Stimulated activated CD8-positive, alpha-beta memory T cell treated with anti-CD3 and anti-CD28 coated beads, Interleukin-15, amount 100 ng/mL, for 24 hours (primary cell): Measurements from ENCODE around the gene DRC3.

Source experiments
- DNase-seq: peaks from one replicate; pipeline ENCODE4 v3.0.0-alpha.2; 2020; ENCODE audit warnings: low read depth

DRC3 gene

GRCh38 chr17:18021372-18021771 lies 48.7 kb downstream of the DRC3 start:
- no peak for DNase-seq

DNA sequence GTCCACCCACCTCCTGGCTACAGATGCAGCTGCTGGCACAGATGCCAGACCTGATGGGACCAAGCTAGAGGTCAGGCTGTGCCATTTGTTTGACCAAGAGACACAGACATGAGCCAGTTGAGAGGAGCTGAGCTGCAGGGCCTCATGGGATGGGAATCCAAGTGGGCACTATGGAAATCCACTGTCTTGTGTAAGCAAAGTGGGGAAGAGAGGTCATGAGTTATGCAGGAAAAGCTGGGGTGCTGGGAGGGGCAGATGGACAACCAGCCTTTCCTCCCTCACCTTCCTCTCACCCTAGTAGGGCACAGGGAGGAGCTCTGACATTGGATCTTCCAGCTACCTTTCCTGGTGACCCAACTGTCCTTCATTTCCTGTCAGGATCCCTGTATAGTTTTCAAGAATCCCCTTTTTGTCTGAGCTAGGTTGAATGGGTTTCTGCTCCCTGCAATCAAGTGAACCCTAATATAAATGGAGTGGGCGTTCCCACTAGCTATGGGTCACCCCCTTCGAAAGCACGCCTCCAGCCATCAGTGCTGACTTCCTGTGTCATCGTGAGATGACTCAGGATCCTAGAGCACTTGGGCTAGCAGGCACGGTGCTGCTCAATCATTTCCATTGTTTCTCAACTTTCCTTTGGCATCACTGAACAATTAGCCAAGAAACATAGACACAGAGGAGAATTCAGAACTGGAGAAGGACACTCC lies 52.7 kb downstream of the DRC3 start:
- DNase-seq: no peak

DNA sequence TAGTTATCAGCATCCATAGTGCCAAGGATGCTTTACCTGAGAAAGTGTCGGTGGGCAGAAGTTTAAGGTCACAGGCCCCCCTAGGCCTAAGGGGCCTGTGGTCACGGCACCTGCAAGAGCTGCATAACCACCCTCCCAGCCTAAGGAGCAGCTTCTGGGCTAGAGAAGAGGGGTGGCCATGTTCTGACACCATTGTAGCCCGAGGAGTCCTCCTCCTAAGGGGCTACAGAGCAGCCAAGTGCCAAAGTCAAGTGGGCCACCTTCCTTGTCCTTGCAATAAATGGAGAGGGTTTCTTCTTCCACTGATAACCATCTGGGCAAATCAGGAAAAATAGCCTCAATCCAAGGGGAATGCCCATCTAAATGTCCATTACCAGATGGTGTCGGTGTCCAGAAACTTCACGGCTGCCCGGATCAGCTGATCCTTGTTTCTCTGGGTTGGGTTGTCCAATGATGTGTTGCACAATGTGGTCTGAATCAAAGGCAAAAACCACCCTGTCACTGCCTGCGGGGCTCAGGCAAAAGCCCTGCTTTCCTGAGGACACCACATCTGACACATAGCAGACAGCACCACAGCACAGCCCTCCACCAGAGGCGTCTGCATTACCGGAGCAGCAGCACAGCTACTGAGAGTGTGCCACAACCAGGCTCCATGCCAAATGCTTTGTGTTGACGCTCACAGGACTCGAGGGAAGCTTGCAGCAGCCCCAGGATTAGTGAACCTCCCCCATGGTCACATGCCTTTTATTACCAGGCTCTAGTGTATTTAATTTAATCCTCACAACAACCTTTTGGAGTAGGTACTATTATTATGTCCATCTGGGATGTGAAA lies 53.5 kb downstream of the DRC3 start:
- DNase-seq: no peak

DNA sequence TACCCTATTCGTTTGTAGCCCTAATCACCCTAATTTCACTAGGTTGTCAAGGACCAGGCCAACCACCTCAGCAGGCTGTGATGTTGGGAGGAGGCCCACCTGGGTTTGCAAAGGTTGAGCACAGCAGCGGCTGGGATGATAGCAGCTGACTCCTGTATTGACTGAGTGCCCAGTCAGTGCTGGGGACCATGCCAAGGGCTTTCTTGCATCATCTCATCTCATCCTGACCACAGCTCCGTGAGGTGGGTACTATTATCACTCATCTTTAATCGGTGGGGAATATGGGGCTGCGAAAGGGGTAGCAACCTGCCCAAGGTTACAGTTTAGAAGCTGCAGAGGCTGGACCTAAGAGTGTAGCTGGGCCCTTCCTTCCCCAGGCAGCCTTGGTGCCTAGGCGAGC lies 54.6 kb downstream of the DRC3 start:
- DNase-seq: no peak

DNA sequence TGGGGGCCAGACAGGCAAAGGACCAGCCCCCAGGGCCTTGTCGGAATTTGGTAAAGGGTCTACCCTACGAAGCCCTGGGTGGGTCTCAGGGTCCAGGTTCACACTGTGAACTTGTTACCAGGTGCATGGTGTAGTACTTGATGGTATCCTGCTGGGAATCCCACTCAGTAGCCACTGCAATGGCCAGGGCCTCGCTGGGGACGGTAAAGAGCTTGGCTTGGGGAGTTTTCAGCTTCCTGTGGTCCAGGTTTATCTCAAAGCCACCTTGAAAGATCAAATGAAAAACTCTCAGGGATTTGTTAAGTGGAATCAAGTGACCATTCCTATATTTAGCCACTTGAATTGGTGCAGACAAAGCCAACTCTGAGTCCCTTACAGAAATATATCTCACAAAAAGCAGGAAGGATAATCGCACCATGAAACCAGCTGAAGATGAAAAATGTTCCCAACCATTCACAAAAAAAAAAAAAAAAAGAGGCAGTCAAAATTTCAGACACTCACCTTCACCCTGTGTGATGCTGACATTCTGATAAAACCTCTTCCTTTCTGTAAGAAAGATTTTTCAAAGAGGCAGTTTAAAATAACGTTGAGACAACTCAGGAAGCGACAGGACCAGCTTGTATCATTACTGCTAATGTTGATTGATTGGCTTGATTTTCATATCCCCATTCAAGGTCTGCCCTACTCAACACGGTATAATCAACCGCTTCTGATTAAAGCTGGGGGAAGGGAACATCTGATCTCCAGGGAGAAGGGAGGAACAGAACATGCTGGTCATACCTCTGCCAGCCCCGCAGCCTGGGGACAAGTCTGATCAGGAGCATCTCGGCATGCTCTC lies 55.7 kb downstream of the DRC3 start:
- no peak for DNase-seq

- no peak for DNase-seq
Measured at GRCh38 chr17:18028952-18029540, 56.4 kb downstream of the DRC3 start.

GRCh38 chr17:18031955-18032354 lies 59.3 kb downstream of the DRC3 start:
- no peak for DNase-seq

- no peak for DNase-seq
Measured at GRCh38 chr17:18033442-18034099, 60.9 kb downstream of the DRC3 start.

DNA sequence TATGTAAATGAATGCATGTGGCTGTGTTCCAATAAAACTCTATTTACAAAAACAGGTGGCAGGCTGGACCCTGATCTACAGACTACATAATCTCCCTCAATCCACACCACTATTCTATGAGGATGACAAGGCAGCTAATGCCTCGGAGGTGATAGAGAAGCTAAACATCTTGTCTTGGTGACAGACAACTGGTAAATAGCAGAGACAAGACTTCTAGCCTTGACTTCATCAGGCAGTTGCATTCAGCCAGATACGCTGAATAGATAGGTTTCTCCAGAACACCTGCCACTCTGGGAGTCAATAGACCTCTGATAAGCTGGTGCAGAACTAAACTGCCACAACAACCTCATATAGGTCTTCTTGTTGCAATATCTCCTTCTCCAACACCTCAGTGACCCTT lies 63.0 kb downstream of the DRC3 start:
- DNase-seq: no peak

DNA sequence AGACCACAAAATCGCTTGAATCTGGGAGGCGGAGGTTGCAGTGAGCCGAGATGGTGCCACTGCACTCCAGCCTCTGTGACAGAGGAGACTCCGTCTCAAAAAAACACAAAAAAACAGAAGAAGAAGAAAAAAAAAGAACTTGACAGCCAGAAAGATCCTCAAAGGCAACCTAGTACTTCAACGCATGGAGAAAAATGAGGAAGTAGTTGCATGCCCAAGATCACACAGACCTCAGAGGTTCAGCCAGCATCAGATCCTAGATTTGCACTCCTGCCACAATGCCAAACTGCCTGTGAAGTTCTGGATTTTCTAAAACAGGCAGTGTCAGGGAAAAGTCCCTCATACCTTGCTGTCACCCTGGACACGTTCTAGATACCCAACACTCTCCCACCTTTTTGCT lies 64.8 kb downstream of the DRC3 start:
- no peak for DNase-seq

DNA sequence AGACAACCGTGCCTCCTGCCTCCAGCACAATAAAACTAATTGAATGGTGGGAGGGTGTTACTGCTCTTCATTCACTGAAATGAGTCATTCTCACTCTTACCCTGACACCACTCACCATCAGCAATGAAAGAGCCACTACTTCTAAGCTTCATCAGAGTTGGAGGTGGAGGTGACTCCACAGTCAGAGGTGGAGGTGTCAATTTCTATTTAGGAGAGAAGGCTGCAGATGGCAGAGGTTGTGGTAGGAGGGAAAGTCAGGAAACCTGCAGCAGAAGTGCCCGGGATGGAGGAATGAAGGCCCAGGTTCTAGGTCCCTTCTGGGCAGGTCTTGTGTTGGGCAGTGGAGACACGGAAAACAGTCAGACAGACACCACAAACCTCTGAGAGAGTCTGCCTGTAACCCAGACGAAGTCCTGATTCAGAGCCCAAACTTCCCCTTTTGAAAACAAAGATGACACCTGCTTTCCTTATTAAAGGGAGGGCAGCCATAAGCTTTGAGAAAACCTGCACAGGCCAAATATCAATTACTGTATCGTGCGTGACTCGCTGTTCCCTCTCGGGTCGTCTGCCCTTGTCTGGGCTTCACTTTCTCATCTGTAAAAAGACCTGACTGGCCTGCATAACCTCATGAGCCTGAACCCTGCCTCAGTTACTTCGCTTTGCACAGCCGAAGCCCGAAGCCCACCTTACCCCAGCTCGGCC lies 65.6 kb downstream of the DRC3 start:
- DNase-seq: no peak

DNA sequence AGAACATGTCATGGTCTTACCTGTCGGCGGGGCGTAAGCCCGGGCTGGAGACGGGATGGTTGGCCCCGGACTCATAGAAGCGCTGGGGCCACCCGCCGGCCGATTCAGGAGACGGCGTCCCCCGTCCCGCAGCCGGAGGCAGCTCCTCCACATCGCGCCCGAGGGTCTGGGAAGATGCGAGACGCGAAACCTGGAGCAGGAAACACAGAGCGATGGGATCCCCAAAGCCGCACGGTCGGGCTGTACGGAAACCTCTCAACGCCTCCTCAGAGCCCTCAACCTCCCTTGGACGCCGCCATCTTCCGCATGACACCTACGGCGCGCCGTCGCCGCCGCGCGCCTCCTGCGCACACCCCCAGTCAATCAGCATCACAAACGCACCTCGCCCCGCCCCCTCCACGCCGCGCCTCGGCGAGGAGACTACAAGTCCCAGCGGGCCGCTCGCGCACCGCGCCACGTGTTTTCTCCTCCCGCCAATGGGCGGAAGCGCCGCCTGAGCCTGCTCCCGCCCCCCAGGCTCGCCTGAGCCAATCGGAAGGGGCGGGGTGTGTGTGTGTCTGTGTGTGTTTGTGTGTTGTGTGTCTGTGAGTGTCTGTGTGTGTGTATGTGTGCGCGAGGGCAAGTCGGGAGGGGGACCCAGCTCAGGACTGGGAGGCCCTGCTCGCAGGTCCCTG lies 66.3 kb downstream of the DRC3 start, which contains the start of the genes ATPAF2 and GID4:
ATPAF2 (minus strand) TSS at position 308 of the 674 bp plus-strand sequence; CDS start at position 153, 155 bp downstream.
GID4 (plus strand) TSS at position 548 of the 674 bp plus-strand sequence; CDS start at position 605, 57 bp downstream.
- DNase-seq: peak; percentile 98

DNA sequence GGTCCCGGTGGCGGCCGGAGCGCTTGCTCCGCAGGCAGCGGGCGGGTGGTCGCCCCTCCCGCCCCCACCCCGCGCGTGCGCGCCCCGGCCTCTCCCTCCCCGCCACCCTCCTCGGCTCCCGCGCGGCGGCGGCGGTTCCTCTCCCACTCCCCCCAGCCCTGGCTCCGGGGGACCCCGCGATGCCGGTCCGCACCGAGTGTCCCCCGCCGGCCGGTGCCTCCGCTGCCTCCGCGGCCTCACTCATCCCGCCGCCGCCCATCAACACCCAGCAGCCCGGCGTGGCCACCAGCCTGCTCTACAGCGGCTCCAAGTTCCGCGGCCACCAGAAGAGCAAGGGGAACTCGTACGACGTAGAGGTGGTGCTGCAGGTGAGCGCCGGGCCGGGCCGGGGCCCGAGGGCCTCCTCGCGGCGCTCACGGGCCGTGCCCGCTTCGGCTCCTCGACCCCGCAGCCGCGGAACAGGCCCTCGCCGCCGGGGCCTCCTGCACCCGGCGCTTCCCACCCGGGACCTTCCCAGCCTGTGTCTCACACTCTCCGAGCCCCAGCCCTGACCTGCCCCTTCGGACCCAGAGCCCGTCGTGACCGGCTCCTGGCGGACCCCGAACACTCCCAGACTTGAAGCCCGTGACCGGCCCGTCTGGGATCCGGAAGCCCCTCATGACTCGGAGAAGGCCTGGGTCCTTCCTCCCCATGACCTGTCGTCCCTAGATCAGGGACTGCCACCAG lies 67.0 kb downstream of the DRC3 start:
- DNase-seq: peak; percentile 3

GRCh38 chr17:18040261-18040858 lies 67.7 kb downstream of the DRC3 start:
- no peak for DNase-seq

DNA sequence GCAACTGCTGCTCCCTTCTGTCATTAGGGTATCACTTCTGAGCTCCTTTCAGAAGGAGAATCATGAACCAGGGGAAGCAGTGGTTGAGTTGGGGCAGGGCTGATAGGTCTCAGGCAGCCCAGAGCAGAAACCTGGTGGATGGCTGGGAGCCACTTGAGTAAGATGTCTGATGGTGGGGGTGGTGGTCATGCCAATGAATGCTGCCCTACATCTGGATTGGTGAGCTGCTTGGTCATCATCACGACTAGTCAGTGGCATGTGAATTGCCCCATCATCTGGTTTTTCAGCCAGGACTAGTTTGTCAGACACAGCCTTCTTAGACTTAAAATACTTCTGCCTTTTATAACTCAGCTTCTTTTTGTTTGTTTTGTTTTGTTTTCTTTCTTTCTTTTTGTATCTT lies 69.1 kb downstream of the DRC3 start:
- no peak for DNase-seq

GRCh38 chr17:18042983-18043382 lies 70.3 kb downstream of the DRC3 start:
- no peak for DNase-seq

DNA sequence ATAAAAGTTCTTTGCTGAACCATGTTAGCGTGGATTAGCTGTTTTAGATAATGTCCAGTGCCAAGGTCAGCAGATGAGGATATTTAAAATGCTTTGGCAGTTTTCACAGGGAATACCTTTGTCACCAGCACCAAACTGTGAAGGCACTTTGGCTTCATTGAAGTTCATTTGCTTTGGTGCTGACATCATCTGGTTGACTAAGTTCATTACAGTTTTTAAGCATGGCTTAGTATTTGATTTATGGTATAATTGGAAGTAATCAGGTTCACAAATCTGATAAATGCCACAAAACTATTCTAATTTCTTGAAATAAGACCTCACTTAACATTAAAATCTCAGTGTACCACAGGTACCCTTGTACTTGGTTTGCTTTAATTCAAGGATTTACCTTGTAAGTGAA lies 70.8 kb downstream of the DRC3 start:
- DNase-seq: no peak

DNA sequence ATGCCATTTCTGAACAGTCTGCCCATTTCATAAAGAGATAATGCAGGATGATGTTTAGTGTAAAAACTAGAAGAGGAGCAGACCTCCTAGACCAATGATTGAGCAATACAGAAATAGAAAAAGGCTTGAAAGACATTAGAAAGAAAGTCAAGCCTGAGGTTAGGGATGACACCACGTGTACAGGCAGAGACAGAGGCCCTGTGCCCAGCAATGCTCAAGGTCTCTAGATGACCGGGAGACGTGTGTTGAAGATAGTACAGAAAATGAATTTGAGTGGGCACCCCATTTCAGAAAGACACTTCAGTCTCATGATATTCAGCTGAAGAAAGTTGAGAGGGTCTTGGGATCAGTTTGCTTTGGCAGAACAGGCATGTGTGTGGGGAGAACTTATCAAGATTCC lies 71.9 kb downstream of the DRC3 start:
- DNase-seq: no peak

GRCh38 chr17:18045691-18046350 lies 73.2 kb downstream of the DRC3 start:
- no peak for DNase-seq
